HepG2 (cell line): ENCODE measurements around the gene NDC80.

Experiments used
- EEA1 ChIP-seq: sonication (generic); formaldehyde crosslinking; IDR thresholded peaks from 2 replicates; pipeline ENCODE4 v1.5.1; 2020; ENCODE audit warnings: mild to moderate bottlenecking, missing genetic modification reagents, borderline replicate concordance
- GATAD2A ChIP-seq: IDR thresholded peaks from 2 replicates; pipeline ENCODE4 v1.6.1; 2016
- MXI1 ChIP-seq: IDR thresholded peaks from 3 replicates; pipeline ENCODE4 v1.6.1; 2012; ENCODE audit warnings: low read depth, low read length, inconsistent platforms, borderline replicate concordance
- PITX1 ChIP-seq: sonication (generic); formaldehyde crosslinking; IDR thresholded peaks from 2 replicates; pipeline ENCODE4 v1.5.1; 2020; ENCODE audit warnings: mild to moderate bottlenecking, missing genetic modification reagents
- SP2 ChIP-seq: sonication (generic); formaldehyde crosslinking; IDR thresholded peaks from 2 replicates; pipeline ENCODE4 v1.5.1; 2020; ENCODE audit warnings: mild to moderate bottlenecking, missing genetic modification reagents

- TF ChIP-seq MXI1, result no peak
- no peak for TF ChIP-seq PITX1 (CRISPR knock-in tag)
- TF ChIP-seq GATAD2A (CRISPR knock-in tag), result no peak
- TF ChIP-seq SP2 (CRISPR knock-in tag), result no peak
- no peak for TF ChIP-seq EEA1 (CRISPR knock-in tag)
These were observed 35.0 kb downstream of the NDC80 start for GRCh38 chr18:2606335-2606734.
